GM23338 (cell line): ENCODE measurements around the gene MYRF.

Experiments
- CREB1 ChIP-seq: fragments of 250-450 bp; sonication (Bioruptor Pico); IDR thresholded peaks from 2 replicates; pipeline ENCODE4 v1.5.0; 2020; ENCODE audit warnings: low read depth, mild to moderate bottlenecking, moderate library complexity
- CTCF ChIP-seq, 2 experiments: fragments of 200-600 bp in 1 of 2; sonication (generic) in 1 of 2; conservative IDR thresholded peaks; 2 replicates each; pipeline versions ENCODE4 v1.5.1 to v1.6.1; 2016 to 2017; ENCODE audit warnings: antibody characterized with exemption in 2 of 2, low read depth in 2 of 2, mild to moderate bottlenecking in 2 of 2, moderate library complexity in 1 of 2
- EZH2 ChIP-seq: fragments of 200-600 bp; sonication (generic); IDR thresholded peaks from one replicate; pipeline ENCODE4 v1.8.0; 2017; ENCODE audit warnings: antibody characterized with exemption, mild to moderate bottlenecking, low read depth; ENCODE audit not compliant: unreplicated experiment
- EZH2phosphoT487 ChIP-seq: fragments of 200-600 bp; sonication (generic); IDR thresholded peaks from one replicate; pipeline ENCODE4 v1.8.1; 2018; ENCODE audit warnings: antibody characterized with exemption; ENCODE audit not compliant: unreplicated experiment
- JUNB ChIP-seq: IDR thresholded peaks from one replicate; pipeline ENCODE4 v1.6.1; 2016; ENCODE audit warnings: antibody characterized with exemption; ENCODE audit not compliant: unreplicated experiment
- NANOG ChIP-seq: IDR thresholded peaks from 2 replicates; pipeline ENCODE4 v1.6.1; 2016; ENCODE audit warnings: antibody characterized with exemption, borderline replicate concordance
- POLR2AphosphoS5 ChIP-seq: IDR thresholded peaks from 2 replicates; pipeline ENCODE4 v1.6.1; 2016; ENCODE audit warnings: antibody characterized with exemption, low read depth
- REST ChIP-seq: IDR thresholded peaks from one replicate; pipeline ENCODE4 v1.6.1; 2018; ENCODE audit warnings: antibody characterized with exemption; ENCODE audit not compliant: unreplicated experiment

DNA sequence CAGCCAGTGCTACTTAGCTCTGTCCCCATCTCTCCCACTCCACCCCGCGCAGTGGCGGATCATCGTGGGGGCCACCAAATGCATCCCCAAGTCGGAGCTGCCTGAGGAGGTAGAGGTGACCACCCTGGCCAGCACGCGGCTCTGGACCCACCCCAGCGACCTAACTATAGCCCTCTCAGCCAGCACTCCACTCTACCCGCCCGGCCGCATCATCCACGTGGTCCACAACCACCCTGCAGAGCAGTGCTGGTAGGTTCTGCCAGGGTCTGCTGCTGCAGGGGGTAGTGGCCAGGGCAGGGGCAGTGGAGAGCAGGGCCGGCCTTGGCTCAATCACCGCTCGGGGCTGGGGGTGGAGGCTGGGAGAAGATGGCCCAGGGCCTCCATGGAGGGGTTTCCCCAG lies 13.0 kb upstream of the MYRF start:
- TF ChIP-seq POLR2AphosphoS5 (no peak), CTCF (conservative IDR thresholded peaks at IDR 0.05; ENCODE audit: low read depth in 2 of 2) (no peak), EZH2 (no peak), EZH2phosphoT487 (no peak), CREB1 (CRISPR knock-in tag) (no peak), REST (no peak), NANOG (no peak), JUNB (no peak)
